GM19240 (cell line): ENCODE measurements around the gene ZNF618.

Source experiments
- DNase-seq: peaks from one replicate; pipeline ENCODE4 v3.0.0; 2011; ENCODE audit warnings: low spot score; ENCODE audit not compliant: insufficient read length

ZNF618 gene

DNA sequence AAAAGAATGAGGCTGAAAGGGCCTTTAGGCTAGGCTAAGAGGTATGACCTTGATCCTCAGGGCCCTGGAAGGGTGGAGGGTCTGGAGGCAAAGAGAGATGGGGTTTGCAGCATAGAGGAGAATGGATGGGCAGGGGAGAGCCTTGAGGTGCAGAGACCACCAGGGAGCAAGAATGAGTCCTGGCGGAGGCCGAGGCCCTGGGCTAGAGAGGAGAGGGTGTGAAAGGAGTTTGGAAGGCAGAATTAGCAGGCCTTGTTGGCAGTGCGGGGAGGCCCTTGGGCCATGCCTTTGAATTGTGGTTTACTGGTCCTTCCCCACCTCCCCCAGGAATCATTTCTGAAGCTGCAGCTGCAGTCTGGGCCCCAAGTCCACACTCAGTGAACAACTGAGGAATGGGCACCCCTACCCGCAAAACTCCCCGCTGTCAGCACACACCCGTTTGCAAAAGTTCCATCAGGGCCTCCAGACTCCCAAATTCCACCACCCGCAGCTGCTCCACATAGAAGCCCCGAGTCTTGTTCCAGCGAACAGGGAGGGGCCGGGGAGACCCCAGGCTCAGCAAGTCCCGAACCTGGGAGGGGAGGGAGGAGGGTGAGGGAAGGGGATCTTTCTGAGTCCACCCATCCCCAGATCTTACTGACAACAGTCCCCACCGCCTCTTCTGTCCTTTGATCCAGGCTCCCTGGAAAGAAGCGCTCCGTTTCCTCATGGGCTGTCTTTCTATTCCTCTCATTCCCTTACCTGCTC is 220.9 kb downstream of the ZNF618 start:
- no peak for DNase-seq

DNA sequence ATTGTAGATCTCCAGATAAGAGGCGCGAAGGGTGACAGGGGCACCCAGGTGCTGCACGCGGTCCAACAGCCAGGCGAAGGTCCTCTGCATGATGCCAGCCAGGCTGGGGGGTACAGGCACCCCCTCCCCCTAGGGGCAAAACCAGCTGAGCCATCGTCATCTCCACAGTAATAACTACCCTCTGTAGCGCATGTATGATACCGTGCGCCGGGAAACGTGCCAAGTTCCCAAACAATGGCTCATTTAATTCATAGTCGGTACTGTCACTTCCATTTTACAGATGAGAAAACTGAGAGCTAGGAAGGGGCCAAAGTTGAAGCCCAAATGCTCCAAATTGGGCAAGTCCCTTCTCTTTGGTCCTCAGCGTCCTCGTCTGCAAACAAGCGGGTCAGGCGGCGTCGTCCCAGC is 221.5 kb downstream of the ZNF618 start:
- no peak for DNase-seq

DNA sequence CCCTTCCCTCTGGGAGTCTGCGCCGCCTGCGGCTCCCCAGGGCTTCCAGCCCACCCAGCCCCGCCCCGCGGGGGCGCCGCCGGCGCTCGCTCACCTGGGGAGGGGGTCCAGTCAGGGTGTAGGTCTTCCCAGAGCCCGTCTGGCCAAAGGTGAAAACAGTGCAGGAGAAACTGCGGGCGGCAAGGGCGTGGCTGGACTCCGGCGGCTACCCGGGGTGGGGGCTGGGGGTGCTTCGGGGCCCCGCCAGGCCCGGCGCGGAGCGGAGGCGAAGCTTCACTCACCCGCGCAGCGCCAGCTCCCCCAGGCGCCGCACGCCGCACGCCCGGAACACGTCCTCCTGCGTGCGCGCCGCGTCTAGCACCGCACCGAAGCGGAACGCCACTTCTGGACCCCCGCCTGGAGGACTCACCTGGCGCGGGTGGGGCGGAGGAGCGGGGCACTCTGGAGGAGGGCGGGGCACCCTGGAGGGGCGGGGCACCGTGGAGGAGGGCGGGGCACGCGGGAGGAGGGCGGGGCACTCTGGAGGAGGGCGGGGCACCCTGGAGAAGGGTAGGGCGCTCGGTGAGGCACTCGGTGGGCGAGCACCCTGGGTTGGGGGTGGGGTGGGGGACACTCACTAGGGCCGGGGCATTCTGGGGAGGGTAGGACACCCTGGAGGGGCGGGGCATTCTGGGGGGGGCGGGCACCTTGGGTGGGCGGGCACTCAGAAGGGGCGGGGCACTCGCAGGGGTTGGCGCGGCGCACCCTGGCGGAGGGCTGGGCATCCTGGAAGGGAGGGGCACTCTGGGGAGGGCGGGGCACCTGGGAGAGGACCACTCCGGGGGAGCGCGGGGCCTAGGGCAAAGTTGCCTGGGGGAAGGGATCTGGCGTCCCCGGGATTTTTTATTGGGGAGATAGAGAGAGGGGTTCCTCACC is 222.2 kb downstream of the ZNF618 start:
- DNase-seq, result no peak

DNA sequence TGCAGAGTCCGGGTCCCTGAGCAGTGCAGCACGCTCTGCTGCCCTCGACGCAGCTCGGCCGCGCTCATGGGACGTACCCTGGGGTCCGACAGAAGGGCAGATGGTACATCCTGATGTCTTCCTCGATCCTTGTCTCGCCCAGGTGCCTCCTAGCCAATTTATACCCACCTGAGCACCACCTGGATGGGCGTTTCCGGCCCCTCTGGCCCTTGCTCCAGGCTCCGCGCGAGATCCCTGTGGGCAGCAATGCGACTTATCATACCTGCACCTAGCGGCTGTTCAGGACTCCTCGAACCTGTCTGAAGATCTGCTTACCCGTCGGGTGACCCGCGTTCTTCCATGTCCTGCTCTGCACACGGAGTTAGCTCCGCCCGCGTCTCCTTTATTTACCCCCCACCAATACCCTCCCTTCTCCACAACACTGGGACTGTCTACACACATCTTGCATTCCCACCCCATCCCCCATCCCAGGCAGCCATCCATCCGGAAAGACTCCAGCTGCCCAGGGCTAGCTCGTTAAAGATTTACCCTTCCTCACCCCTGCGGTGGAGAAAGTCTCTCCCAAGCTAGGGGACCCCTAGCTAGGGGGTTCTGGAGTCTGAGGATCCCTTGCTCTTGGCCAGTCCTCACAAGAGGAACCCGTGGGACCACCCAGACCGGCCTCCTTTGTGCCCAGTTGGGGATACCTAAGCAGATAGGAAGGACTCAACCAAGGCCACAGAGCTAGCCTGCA is 223.0 kb downstream of the ZNF618 start, which contains the start of gene KIF12:
Gene KIF12, minus strand, starts transcription at position 357 of the 733 bp plus-strand sequence. Its CDS starts 16 bp downstream, at position 341.
- DNase-seq, result no peak

DNA sequence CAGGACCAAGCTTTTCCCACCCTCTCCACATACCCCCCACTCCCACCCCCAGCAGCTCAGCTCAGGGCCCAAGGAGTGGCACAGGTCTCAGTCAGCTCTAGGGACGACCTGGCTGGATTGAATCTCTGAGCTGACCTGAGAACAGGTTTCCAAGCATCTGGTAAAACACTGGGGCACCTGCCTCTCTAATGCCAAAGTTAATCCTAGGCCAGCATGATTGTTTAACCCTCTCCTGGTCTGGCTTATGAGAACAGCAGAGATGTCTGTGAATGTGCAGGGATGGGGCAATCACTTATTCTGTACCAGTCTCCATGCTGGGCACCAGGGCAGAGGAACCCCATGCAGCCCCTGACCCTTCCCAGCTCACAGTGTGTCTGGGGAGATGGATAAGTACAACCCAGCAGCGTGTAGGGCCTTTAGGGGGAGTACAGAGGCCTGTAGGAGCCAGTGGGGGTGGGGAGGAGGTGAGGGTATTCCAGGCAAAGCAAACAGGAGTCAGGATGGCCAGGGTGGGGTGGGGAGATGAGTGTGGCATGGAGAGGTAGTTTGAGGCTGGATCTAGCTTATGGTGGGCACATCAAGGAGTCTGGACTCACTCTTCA is 223.7 kb downstream of the ZNF618 start:
- no peak for DNase-seq

DNA sequence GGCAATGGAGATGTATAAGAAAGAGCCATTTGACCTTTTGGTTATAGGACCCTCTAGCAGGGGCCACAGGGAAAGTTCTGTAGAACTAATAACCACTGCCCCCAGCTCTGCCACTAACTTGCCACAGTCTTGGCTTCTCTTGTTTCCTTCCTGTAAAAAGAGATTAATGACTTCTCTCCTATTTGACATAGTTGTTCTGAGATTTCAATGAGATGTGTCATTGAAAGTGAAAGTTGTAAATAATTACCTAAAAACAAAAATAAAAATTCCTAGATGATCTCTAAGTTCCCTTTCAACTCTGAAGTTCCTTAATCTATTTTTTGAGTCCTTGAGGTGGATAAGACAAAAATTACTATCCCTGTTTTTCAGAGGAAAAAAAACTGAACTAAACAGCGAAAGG is 224.4 kb downstream of the ZNF618 start:
- no peak for DNase-seq

DNA sequence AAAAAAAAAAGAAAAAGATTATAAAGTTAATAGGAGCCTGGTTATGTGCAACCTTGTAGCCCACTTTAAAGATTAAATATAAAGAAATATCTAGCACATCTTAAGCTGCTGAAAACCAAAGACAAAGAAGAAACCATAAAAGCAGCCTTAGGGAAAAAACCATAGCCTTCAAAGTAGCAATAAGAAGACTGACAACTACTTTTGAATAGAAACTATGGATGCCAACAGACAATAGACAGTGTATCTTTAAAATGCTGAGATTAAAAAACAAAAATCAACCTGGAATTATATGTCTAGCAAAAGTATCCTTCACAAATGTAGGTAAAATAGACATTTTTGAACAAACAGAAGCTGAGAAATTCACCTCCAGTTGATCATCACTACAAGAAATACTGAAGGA is 226.4 kb downstream of the ZNF618 start:
- DNase-seq, result no peak

DNA sequence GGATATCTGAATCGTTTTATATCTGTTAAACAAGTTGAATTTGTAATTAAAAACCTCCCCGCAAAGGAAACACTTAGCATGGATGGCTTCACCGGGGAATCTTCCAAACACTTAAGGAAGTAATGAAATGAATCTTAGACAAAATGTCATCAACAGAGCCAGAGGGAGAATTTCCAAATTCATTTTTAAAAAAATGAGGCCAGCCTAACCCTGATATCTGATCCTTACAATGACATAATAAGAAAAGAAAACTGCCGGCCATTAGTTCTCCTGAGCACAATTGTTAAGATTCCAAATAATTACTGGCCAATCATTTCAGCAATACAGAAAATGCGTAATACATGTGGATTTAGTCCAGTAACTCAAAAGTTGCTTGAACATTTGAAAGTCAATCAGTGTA is 229.1 kb downstream of the ZNF618 start:
- DNase-seq, result no peak
